CD4-positive, alpha-beta T cell treated with Interleukin-12 subunit alpha and Interleukin-12 subunit beta, for 1 hour (primary cell): Measurements from ENCODE around the gene TBC1D3B.
"Not testable (repeated sequence)": the region's sequence is repeated elsewhere in the genome, so short reads cannot be mapped to it uniquely, and the experiment has no call there.

ENCODE experiments used
- DNase-seq: peaks from one replicate; pipeline ENCODE4 v3.0.0-alpha.2; 2020

Gene TBC1D3B

GRCh38 chr17:36168836-36169235 is 7.6 kb downstream of the TBC1D3B start:
- DNase-seq: not testable (repeated sequence)

DNA sequence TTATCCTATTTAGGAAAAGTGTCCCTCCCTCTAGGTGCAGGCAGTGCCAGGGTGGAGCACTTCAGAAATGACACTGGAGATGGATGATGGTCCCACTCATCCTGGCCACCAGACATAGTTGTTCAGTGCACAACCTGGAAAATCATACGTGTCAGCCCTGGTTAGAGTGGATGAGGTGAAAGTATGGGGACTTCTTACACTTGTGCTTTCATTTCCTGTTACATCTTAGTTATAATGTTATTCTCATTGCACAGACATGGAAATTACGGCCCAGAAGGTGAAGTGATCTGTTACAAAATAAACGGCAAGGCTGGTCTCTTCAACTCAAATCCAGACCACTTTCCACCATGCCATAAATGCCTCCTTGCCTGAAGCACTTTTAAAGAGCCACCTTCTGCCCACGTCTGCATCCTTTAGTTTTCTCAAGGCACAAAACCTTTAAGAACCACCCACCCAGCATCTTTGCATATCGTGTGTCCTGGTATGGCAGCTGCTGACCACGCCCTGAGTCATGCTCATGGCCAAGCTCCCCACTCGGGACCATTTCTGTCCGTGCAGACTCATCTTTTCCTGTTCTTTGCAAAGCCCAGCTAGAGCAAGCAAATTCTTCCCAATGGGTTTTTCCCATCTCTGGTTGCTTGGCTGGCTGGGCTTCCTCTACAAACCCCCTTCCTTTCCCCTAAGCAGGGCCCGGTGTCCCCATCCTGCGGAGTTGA is 22.4 kb downstream of the TBC1D3B start:
- no peak for DNase-seq

DNA sequence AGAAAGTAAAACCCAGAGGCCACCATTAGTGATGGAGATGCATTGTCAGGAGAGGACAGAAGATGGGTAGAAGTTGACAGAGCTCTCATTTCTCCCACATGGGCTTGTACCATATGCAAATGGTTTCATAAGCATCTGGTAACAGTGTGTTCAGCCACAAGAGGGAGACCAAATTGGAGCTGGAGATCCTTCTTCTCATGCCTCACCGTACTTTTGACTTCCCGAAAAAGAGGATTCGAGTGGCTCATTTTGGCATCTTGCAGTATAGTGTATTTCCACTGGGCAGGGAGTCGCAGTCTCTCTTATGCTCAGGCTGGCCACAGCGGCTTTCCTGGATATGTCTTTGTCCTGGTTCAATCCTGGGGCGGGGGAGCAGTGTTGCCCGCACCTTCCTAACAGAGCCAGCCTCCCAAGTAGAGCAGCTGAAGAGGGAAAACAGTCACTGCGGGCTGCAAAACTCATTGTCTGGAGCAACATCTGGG is 23.8 kb downstream of the TBC1D3B start:
- DNase-seq: no peak

- DNase-seq: no peak
These were observed 24.4 kb downstream of the TBC1D3B start for GRCh38 chr17:36151891-36152638.

DNA sequence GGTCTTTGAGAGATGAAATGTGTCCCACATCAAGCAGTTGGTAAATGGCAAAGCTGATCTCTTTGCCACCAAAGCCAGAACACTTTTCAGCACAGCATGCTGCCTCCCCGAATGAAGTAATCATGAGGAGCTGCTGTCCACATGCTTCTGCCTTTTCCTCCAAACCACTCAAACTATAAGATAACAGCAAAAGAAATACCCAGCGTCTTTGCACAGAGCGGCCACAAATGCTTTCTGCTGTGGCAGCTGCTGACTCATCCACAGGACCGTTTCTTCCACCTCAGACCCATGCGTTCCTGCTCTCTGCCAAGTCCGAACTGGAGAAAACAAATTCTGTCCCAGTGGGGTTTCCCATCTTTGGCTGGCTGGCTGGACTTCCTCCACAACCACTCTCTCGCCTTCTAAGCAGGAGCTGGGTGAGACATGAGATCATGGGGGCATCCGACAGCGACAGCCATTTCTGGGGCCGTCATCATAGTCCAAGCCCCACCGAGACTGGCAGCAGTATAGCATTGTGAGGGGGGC is 27.1 kb downstream of the TBC1D3B start:
- DNase-seq: no peak

DNA sequence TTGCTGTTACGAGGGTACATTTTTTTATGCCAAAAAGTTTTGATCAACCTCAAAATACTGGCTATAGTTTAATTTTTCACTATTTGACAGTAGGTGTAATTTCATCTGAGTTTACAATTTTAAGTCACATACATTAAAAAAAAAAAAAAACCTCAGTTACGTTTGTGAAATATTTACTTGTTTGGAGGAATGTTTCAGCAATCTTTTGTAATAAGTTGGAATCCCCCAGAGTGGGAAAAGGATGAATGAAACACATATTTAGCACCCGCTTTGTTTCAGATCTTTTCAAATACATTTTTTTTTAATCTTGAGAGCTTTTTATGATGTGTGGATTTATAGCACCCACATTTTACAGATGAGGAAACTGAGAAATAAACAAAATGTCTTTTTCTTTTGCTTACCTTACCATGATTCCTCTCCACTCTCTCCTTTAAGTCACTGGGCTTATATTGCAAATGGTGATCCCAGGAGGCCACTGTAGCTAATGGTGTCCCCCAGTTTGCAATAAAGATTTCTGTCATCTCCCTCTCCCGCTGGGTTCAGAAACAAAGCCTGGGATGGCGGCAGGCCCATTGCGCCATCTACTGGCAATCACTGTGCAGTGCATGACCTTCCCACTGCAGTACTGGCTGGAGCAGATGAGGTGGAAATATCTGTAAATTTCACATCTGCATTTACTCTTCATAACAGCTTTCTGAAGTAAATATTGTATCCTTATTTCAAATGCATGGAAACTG is 27.7 kb downstream of the TBC1D3B start:
- DNase-seq: peak; percentile 76

- DNase-seq: no peak
These were observed 28.8 kb downstream of the TBC1D3B start for GRCh38 chr17:36147601-36148000.

GRCh38 chr17:36144981-36145729 is 31.3 kb downstream of the TBC1D3B start:
- DNase-seq: no peak

DNA sequence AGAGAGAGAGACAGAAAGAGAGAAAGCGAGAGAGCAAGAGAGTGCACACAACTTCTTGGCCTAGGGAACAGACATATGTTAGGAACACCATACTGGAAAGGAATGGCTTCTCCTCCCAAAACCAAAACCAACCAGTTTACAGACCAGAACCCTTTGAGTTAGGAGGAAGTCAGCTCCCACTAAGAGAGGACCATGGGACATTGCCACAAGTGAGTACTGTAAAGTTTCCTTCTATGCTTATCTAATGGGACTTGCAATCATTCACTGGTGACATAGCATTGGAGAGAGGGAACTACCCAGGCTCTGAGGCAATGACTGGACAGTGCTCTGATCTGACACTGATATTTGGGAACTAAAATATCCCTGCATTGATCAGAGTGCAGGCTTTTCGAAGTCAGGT is 32.4 kb downstream of the TBC1D3B start:
- DNase-seq: no peak

GRCh38 chr17:36142806-36143205 is 33.6 kb downstream of the TBC1D3B start:
- DNase-seq: no peak

- DNase-seq: no peak
These were observed 34.2 kb downstream of the TBC1D3B start for GRCh38 chr17:36142235-36142634.

DNA sequence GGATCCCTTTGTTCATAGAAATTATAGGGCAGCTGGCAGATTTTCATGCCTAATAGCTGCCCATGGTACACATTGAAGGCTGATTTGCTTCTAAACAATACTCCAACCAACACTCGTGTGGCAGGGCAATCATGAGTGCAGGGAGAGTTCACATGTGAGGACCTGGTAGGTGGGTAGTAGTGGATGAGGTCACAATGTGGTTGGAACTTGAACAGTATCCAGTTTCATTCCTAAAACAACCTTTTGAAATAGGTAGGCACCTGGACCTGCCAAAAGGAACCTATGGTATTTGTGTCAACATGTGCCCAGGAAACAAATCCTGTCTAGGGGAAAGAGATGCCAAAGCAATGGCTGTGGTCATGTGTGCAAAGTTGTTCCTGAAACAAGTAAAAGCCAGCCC is 40.0 kb downstream of the TBC1D3B start:
- no peak for DNase-seq

GRCh38 chr17:36136036-36136435 is 40.4 kb downstream of the TBC1D3B start:
- no peak for DNase-seq

DNA sequence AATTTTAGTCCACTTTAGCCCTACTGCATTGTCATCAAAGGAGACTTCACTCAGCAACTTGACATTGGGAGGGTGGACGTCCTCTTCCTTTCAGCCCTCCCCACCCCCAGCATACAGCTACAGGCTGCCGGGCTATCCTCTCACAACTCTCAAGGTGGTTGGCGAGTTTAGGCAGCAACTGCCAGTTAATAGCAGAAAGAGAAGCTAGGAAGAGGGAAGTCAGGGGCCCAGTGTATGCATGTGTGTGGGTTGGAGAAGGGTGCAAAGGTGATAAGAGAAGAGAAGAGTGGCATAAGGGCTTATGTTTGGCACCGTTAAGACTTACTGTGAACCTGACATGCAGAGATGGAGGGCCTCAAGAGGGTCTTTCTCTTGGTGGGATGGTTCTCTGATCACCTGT is 41.0 kb downstream of the TBC1D3B start:
- DNase-seq: no peak

DNA sequence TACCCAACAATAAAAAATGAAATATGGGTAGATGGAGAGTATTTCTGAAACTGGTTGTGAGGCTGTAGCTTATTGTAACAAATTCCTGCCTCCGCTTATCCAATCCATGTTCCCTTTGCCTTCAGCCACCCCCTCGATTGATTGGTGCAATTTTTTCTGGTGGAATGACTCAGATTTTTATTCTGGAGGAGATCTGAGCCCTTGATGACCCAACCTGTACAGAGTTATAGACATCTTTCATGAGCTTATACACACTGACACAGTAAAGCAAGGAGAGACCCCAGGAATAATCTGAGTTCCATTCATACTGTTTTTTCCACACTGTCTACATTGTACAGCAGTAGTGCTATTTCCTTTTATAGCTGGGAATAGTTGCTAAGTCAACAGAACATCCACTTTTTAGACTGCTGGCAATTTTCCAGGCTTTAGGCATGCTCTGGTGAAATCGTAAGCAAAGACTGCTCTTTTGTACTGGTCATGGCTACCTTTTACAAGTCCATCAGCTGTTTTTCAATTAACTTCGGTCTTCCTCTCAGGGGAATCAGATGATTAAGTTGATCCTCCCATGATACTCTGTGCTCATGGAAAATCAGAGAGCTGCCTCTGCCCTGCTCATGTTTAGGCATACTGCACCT is 42.7 kb downstream of the TBC1D3B start:
- no peak for DNase-seq

DNA sequence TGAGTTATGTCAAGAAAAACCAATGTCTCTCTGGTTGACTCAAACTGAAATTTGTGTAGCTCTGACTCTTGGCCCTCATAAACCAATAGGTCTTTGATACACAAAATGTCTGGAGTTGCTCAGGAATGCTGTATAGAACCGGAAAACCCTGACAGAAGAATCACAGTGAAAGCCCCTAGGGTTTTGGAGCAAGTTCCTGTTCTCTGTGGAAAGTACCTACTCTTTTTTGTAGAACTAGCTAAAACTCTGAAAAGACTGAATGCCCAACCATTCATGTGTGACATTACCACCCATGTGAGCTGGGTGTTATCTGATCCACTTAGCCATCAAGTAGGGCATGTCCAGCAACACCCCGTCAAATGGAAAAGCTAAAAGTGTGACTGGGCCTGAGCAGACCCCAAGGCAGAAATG is 44.0 kb downstream of the TBC1D3B start:
- DNase-seq: no peak

DNA sequence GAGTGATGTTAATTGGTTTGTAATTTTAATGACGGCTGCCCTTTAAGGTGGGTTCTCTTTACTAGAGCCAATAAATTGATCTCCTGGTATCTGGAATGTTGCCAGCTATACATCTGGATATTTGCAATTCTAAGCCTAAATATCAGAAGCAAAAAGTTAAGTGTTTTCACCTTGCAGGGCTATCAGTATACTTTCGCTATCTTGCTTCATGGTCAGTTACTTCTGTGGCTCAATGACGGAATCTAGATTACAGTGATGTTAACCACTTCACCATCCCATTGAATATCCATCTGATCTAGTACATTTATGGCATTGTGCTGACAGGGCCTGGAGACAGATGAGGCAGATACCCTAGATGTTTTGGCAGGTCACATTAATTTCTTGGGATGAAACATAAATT is 44.5 kb downstream of the TBC1D3B start:
- no peak for DNase-seq

DNA sequence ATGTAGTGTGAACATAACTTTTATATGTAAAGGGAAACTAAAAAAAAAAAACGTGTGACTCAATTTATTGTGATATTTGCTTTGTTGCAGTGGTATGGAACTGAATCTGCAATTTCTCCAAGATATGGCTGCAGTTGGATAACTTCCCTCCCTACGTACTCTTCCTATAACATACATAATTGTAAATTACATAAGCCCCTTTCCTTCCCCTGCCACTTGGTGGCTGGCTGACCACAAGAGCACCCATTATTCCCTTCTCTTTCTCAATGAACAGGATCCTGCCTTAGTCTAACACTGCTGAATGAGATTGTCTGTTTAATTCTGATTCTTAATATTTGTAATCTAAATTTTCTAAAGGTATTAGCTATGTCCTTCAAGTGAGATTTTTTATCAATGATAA is 45.0 kb downstream of the TBC1D3B start:
- no peak for DNase-seq

- DNase-seq: no peak
These were observed 46.1 kb downstream of the TBC1D3B start for GRCh38 chr17:36130346-36130745.

DNA sequence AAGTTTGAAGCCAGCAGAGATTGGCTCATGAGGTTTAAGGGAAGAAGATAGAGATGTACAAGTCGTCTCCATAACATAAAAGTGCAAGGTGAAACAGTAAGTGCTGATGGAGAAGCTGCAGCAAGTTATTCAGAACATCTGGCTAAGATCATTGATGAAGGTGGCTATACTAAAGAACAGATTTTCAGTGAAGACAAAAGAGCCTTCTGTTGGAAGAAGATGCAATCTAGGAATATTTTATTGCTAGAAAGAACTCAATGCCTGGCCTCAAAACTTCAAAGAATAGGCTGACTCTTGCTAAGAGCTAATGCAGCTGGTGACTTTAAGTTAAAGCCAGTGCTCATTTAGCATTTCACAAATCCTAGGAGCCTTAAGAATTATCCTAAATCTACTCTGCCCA is 46.8 kb downstream of the TBC1D3B start:
- no peak for DNase-seq

DNA sequence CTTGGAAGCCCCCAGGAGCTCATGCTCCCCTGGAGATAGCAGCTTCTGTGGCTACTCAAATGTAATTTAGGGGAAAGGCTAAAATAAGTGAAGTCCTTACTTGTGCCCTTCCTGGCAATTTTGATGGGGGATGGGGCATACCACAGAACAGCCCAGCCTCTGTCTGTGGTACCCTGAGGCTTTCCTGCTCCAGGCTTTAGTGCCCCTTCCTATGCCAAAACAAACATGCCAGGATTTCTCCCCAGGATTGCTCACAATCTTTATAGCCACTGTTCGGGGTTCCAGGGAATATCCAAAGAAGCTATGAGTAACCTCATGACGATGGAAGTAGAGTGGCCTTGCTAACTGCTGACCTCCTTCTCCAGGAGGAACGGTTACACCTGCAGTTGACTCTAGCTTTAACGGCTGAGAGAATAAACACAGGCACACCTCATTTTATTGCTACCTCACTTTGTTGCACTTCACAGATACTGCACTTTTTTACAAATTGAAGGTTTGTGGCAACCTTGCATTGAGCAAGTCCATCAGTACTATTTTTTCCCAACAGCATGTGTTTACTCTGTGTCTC is 47.9 kb downstream of the TBC1D3B start:
- DNase-seq: no peak

GRCh38 chr17:36127911-36128310 is 48.5 kb downstream of the TBC1D3B start:
- no peak for DNase-seq
